DOHH2 (cell line): ENCODE data around the gene ETV7.

Experiments used
- CTCF ChIP-seq: fragments of 200-600 bp; sonication (generic); IDR thresholded peaks from one replicate; pipeline ENCODE4 v1.5.1; 2014; ENCODE audit warnings: antibody characterized with exemption, mild to moderate bottlenecking, low read depth, low read length; ENCODE audit not compliant: poor library complexity, severe bottlenecking
- EZH2phosphoT487 ChIP-seq: fragments of 200-600 bp; sonication (generic); IDR thresholded peaks from 2 replicates; pipeline ENCODE4 v1.6.1; 2017; ENCODE audit warnings: borderline replicate concordance, mild to moderate bottlenecking, antibody characterized with exemption, low read length, moderate library complexity, mixed read lengths

GRCh38 chr6:36357872-36358225, 29.6 kb downstream of the ETV7 start:
- TF ChIP-seq CTCF (no peak), EZH2phosphoT487 (no peak)
